Activated CD4-positive, CD25-positive, alpha-beta regulatory T cell (primary cell): ENCODE data around the gene HSD17B8.

Source experiments
- DNase-seq, 4 experiments: peaks; one replicate each; lab custom pipeline; 2025; lab: John Stamatoyannopoulos, UW

The HSD17B8 gene

DNA sequence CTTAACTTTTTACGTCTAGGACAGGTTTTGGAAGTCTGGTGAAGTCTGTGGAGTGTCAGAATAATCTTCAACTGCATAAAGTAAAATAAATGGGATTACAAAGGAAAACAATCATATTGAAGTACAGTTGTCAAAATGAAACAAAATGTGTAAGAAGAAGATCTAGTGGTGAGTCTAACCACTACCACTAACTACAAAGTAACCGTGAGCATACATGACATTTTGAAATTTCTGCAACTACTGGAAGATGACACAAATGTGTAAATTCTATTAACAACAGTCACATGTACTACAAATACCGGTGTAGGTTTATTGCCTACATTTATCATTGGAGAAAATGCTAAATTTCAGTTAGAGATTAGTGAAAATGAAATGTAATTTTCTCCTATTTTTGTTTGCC is 37.5 kb downstream of the HSD17B8 start:
- no peak for DNase-seq

DNA sequence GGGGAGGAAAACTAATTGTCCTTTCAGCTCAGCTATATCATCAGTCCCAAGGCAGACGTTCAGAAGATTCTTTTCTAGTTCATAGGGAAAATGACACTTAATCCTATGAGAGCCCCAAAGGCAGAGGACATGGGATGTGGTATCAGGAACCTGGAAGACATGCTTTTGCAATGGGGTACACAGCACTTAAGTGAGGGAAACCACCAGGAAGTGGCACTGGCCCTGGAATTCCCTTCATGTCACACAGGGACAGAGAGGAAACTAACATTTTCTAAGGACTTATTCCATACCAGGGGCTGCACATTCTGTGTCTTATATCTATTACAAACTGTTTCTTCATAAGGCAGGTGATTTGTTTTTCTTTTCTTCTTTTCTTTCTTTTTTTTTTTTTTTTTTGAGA is 39.0 kb downstream of the HSD17B8 start:
- DNase-seq: no peak

DNA sequence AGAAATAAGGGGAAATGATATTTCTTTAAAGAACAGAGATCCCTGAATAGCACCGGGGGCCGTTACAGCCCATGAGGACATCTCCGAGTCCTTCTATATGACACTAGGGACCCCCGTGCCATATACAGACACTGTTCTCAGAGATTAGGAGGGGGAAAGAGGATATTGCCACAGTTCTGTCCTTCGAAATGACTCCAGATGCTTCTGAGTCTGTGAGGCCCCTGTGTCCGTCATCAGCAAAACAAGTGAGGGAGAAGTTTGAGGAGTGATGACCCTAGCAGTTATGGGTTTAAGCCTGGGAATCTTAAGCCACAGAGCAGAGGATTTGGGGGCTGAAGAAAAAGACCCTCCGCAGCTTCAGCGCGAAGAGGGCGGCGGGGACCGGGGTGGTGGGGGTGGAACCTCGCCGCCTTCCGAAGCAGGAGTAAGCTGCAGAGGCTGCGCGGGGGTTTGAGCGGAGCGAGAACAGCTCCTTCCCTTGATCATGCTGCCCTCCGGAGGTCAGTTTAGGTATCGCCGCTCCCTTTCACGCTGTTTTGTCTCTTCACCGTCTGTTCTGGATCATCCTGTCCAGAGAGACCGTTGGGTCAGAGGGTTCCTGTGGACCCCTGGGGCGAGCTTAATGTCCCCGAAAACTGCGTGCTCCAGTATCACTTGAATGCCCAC is 43.7 kb downstream of the HSD17B8 start:
- DNase-seq: peak; percentile 76 to 93 (median 78)

DNA sequence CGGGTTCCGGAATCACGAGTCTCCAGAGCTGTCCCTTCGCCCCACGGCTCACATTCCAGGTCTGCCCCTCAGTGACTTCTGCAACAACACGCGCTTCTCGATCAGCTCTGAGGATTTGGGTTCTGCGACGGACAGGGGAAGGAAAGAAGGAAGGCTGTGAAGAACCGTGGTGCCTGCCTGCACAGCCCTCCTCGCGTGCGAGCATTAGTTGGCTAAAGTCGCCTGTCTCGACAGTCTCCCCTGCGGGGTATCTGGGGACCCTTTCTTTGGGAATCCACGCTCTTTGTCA is 44.1 kb downstream of the HSD17B8 start:
- DNase-seq: peak in 2 of 4 experiments; percentile 40 to 45

DNA sequence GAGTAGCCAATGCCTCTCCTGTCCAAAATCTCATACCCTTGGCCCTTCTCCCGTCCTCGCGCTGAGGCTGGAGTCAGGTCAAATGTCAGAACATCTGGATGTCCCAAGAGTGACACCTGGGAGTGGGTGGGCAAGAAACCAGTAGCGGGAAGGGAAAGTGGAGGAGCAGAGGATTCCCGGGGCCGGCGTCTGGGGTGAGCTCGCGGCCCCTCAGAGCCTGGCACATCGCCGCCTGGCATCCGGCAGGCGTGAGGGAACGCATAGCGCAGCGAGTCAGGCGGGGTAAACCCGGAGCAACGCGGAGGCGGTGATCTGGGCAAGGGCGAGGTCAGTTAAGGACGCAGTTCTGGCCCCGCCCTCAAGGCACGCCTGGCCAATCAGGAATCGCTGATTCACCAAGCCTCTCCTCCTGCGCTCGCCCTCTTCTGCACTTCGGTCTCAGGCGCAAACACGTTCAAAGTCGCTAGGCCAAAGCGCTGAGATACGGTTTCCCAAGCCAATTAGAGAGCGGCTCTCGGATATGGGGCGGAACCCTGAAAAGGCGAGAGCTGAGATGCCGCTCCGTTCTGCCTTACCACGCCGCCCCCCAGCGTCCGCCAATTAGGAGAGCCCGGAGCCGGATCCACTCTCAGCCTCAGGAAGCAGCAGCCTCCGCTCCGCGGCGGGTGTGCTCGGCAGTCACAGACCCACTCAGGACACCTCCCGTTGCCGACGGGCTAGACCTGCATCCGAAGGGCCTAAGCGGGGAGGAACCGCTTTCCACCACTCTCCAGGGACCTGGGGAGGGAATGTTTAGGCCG is 44.7 kb downstream of the HSD17B8 start:
- peak; percentile 86 to 98 (median 88) for DNase-seq

DNA sequence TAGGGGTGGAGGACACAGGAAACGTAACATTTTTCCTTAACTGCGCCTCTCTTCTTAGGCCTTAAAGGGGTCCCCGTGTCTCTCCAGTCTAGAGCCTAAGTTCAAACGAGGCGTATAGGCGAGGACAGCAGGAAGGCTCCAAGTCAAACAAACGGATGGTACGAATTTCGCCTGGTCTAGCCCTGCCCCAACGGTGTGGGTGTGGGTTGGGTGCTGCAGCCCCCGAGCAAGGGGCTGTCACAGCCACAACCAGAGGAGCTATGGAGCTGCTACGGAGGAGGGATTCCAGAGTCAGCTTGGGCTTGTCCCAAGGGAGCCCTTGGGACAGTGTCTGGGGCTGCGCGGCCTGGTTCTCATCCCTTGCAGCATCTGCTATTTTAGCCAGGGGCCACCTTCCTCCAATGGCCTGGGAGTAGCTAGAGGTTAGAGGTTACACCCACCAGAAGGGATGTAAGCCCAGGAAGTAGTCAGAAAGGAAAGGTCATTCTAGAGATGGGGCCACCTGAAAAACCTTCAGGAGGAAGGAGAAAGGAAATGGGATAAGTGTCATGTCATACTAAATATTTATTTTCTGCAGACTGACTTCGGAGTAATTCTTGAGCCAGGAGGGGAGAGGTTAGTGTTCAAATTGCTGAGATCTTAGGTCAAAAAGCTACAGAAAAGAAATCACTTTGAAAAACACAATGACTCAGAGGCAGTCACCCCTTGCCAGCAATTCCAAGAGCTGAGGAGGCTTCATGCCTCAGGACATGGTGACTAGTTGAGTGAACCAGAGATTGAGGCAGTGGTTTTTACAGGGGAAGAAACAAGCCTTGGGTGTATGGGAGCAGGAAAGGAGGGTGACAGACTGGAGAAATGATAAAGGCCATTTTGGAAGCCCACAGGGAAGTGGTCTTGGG is 45.5 kb downstream of the HSD17B8 start:
- DNase-seq: no peak

DNA sequence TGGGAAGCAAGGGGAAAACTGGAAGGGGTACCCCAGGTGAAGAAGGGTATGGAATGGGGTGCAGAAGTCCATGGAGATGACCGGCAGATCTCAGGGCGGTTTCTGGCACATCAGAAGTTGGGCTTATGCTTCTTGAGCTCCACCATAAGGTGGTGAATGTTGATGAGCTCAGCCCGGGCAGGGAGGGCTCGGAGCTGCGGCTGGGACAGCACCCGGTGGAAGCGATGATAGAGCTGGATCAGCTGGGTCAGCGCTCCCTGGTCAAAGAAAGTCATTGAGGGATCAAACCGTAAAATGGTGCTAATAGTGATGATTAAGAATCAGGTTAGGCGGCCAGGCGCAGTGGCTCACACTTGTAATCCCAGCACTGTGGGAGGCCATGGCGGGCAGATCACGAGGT is 46.3 kb downstream of the HSD17B8 start:
- DNase-seq: no peak

DNA sequence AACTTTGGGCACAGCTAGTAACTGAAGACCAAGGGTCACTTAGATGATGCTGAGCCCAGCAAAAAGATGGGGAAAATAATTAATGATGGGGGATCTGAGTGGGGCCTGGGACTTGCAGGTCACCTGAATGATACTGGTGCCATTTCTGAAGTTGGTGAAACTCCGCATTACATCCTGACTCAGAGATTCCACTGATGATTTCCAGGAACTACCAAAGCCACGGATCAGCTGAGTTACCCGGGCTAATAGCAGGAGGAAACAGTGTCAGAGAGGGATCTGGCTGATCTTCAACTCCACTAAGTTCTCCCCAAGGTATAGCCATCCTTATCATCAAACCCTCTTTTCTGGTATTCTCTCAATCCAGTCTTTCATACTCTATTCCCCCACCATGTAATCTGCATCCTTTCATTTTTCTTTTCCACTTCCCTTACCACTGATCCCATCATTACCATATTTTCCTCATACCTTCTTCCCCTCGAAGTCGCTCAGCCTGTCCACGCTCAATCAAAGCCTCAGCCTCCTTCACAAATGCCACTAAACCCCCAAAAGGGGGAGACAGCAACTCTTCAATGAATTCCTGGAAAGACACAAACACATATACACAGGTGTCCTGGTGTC is 47.0 kb downstream of the HSD17B8 start:
- DNase-seq: no peak

DNA sequence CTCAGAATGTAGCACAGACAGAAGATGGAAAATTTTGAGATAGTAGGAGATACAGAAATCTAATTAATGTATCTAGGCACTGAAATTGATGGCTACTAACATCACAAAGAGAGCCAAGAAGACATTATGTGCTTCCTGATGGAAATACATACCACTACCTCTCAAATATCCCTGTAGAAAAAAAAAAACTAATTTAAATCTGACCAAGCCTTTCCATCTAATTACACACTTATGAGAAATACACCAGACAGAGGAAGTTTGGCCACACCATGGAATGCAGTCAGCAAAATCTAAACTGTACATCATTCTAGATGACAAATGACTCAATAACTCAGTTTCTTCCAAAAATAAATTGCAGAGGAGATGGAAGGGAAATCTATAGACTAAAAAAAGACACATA is 48.3 kb downstream of the HSD17B8 start:
- no peak for DNase-seq

DNA sequence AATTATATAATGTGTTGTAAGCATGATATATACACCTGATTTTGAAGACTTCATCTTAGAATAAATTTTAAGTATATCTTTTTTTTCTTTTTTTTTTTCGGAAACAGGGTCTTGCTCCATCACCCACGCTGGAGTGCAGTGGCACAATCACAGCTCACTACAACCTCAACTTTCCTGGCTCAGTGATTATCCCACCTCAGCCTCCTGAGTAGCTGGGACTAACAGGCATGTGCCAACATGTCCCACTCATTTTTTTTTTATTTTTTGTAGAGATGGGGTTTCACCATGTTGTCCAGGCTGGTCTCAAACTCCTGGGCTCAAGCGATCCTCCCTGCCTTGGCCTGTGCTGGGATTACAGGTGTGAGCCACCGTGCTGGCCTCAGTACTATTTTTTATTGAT is 50.1 kb downstream of the HSD17B8 start:
- no peak for DNase-seq
